ENCODE data around the gene CACYBP.

Gene CACYBP

GRCh38 chr1:175000697-175001187, 995 bp downstream of the CACYBP start:
- H3K4me3 ChIP-seq (ENCODE audit: low read depth, low read length) = peak overlapping the region; percentile 66
- no peak for TF ChIP-seq CTCF (IDR thresholded peaks at IDR 0.05; ENCODE audit: low read depth, low read length, missing control alignments)
- in situ Hi-C loops (cut with HindIII; ENCODE audit: low sequenced_read_pairs) = no loop called here
- no peak for DNase-seq (ENCODE audit: low read depth)

DNA sequence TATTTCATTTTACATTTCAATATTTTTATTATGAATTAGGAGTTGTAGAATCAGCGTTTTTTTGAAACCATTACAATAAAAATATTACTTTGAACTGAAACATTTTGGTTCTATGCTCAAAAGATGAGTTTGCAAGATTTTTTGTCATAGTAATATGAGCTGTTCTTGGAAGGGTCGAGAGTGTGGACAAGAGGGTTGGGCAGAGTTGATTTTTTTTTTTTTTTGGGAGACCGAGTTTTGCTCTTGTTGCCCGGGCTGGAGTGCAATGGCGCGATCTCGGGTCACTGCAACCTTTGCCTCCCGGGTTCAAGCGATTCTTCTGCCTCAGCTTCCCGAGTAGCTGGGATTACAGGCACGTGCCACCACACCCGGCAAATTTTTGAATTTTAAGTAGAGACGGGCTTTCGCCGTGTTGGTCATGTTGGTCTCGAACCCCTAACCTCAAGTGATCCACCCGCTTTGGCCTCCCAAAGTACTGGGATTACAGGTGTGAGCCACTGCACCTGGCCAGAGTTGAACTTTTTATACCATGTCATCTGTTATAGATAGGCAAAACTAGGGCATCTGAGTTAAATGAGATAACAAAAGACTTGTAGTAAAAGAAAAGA, 3.3 kb downstream of the CACYBP start:
- H3K4me3 ChIP-seq (ENCODE audit: low read depth, low read length) = no peak overlapping the region
- in situ Hi-C loops (cut with HindIII; ENCODE audit: low sequenced_read_pairs) = no loop called here
- no peak for TF ChIP-seq CTCF (IDR thresholded peaks at IDR 0.05; ENCODE audit: low read depth, low read length, missing control alignments)
- no peak for DNase-seq (ENCODE audit: low read depth)

DNA sequence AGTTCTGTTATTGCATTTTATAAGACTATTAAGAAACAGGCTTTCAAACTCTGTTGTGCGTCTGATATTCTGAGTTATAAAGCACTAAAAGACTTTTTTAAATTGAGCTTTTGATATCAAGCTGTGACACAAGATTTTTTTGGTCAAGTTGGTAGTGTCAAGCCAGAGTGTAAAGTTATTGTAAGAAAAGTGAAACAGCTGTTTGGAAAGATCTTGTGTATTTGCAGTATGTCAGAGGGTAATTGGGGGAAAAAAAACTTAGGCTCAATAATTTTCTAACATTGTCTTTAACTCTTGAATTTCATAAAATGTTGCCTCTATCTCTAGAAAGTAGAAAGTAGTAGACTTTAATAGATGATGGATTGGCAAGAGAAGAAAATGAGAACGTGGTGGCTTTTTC, 3.8 kb downstream of the CACYBP start:
- in situ Hi-C loops (cut with HindIII; ENCODE audit: low sequenced_read_pairs) = no loop called here
- H3K4me3 ChIP-seq (ENCODE audit: low read depth, low read length) = no peak overlapping the region
- no peak for TF ChIP-seq CTCF (IDR thresholded peaks at IDR 0.05; ENCODE audit: low read depth, low read length, missing control alignments)
- no peak for DNase-seq (ENCODE audit: low read depth)

DNA sequence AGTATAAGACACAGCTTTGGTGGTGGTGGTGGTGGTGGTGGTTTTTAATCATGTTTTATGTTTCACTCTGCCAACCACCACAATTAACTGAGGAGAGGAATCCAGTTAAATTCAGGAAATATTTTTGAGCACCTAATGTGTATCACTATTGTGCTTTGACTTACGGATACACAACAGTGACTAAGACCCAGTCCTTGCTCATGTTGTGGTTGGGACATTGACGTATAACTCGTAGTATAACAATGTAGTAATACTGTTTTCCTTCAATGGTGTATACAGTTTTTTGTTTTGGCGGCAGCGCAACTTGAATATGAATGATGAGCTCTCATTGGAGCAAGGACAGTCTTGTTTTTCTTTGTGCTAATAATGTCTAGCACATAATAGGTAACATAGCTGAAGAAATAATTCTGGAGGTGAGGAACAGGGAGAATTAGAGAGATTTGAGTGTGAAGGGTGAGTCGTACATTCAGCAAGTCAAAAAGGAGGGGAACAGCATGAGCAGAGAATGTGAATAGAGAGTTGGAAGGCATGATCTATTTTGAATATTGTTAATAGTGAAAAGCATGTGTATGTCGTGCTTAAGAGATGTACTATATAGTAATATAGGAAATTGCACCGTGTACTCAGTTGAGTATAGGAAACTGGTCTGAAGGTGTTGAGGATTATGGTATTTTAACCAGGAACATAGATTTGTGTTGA, 5.5 kb downstream of the CACYBP start:
- DNase-seq (ENCODE audit: low read depth) = no peak
- in situ Hi-C loops (cut with HindIII; ENCODE audit: low sequenced_read_pairs) = no loop called here
- TF ChIP-seq CTCF (IDR thresholded peaks at IDR 0.05; ENCODE audit: low read depth, low read length, missing control alignments) = no peak

DNA sequence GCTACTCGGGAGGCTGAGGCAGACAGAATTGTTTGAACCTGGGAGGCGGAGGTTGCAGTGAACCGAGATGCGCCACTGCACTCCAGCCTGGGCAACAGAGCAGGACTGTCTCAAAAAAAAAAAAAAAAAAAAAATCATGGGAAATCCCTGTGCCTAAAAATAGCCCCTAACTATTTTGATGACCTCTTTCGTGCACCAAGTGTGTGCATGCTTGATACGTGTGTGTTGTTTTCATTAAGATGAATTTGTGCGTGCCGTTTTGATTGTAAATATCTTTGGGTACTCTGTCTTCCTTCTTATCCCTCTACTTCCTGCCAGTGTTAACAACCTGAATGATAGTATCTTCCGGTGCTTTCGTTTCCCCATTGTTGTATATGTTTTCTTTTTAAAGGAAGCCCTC, 9.8 kb downstream of the CACYBP start:
- TF ChIP-seq CTCF (IDR thresholded peaks at IDR 0.05; ENCODE audit: low read depth, low read length, missing control alignments) = no peak
- H3K4me3 ChIP-seq (ENCODE audit: low read depth, low read length) = no peak overlapping the region
- no peak for DNase-seq (ENCODE audit: low read depth)
- in situ Hi-C loops (cut with HindIII; ENCODE audit: low sequenced_read_pairs) = no loop called here

More for the DNA sequence above, 5.5 kb downstream of the CACYBP start:
- no peak overlapping the region for H3K4me3 ChIP-seq (ENCODE audit: low read depth, low read length)

DNA sequence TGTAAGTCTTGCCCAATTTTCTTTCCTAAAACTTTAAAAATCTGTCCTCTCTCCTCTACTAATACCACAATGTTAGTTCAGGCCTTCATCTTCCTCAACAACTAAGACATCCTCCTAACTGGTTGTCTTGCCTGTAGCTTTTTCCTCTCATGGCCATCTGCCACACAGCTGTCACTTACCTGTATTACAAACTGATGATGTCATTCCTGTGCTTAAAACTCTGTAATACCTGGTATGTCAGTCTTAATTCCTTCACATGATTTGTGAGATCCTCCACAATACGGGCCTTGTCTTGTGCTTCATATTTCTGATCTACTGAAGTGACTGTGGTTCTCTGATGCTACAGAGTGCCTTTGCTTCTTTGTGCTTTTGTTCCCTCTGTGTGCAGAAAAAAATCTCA, 13.7 kb downstream of the CACYBP start:
- in situ Hi-C loops (cut with HindIII; ENCODE audit: low sequenced_read_pairs) = no loop called here

More for the DNA sequence above, 13.7 kb downstream of the CACYBP start:
- no peak for DNase-seq (ENCODE audit: low read depth)
- TF ChIP-seq CTCF (IDR thresholded peaks at IDR 0.05; ENCODE audit: low read depth, low read length, missing control alignments) = no peak
- H3K4me3 ChIP-seq (ENCODE audit: low read depth, low read length) = no peak overlapping the region
